GM19238 (cell line): Measurements from ENCODE around the gene KIAA0232.
"Not testable (repeated sequence)": the region's sequence is repeated elsewhere in the genome, so short reads cannot be mapped to it uniquely, and the experiment has no call there.

Source experiments
- DNase-seq: peaks from one replicate; pipeline ENCODE4 v3.0.0; 2011; ENCODE audit warnings: low spot score; ENCODE audit not compliant: insufficient read length

KIAA0232 gene

GRCh38 chr4:6900181-6900812 is 117.8 kb downstream of the KIAA0232 start:
- DNase-seq, result no peak

- DNase-seq, result no peak
Measured at GRCh38 chr4:6900956-6901355, 118.4 kb downstream of the KIAA0232 start.

DNA sequence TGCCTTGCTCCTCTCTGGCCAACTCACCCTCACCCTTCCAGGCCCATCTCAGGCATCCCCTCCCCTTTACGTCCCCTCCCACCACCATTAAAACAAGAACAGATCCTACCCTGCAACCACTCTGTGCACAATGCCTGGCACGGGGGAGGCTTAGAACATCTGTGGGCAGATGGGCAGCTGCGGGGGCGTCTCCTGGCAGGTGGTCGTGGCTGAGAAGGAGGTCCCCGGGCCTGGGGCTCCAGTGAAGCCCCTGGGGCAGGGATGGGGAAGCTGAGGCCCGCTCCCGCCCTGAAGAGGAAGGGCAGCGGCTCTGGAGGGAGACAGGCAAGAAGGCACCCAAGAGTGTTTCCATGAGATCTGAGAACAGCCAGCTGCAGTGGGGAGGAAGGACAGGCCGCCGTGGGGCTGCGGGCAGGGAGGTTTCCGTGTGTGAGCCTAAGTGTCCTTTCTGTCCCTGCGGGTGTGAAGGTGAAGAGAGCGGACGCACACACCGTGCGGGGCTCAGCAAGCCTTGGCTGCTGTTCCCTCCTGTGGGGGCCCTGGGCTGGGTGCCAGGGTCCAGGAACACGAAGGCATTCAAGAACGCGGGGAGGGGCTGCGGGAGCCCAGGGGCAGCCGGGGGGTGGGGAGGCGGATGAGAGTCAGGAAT is 119.3 kb downstream of the KIAA0232 start:
- DNase-seq, result no peak

DNA sequence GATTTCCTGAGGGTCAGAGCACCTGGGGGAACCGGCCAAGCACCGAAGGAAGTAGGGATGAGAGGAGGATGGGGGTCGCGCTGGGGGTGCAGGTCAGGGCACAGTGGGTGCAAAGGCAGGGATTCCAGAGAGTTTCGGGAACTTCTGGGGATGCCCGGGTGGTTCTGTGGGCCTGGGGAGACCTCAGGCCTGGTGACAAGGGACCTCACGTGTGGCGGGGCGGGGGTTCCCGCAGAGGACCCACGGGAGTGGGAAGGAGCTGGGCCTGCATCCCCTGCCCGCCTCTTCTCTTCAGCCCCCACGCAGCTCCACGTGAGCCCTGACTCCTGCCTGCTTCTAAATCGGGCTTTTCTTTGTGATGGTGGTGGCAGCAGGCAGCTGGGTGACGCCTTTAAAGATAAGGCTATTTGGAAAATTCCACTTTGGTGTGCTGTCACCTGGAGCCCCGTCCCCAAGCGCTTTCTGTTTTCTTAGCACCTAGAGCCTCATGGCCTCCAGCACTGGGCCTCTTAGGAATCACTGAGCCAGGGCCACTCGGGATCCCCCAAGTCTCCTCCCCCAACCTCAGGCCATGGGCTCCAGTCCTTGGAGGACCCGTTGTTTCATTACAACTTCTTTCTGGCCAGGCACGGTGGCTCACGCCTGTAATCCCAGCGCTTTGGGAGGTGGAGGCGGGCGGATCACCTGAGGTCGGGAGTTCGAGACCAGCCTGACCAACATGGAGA is 120.0 kb downstream of the KIAA0232 start:
- no peak for DNase-seq

DNA sequence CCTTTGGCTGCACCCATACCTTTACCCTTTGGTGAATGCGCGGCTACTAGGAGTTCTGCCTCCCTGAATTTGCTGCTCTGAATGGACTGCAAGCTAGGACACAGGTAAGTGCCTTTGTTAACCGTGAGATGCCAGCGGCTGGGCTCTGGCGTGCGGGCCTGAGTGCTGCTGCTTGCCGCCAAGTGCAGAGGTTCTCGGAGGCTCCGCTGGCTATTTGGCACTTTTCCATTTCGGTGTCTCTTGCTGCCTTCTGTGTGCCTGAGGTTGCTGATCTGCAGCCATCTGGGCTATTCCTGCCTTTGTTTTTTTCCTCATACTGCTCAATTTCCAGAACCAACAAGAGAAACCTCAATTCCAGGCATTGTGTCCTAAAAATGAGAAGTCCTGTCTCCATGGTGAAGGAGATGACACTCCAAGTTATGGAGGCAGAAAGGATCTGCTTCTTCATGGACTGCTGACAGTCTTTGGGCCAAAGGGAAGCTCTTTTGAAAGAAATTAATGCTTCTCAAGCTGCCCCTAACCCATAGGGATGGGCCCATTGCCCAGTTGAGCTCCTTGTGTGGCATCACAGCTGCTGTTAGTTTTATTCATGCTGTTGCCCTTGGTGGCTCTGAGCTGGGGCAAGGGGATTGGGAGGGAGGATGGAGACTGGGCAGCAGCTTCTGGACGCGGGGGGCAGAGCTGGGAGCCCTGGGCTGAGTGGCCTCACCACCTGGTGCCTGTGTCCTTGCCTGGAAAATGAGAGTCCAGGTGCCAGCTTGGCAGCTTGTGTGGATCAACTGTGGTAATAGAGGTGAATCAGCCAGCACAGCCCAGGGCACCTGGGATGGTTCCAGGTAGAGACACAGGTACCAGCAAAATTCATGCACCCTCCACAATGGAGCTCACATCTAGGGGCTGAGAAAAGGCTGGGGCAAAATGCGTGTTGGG is 123.3 kb downstream of the KIAA0232 start:
- no peak for DNase-seq

- not testable (repeated sequence) for DNase-seq
Measured at GRCh38 chr4:6906486-6906885, 124.0 kb downstream of the KIAA0232 start.

GRCh38 chr4:6907658-6908191 is 125.2 kb downstream of the KIAA0232 start:
- no peak for DNase-seq

DNA sequence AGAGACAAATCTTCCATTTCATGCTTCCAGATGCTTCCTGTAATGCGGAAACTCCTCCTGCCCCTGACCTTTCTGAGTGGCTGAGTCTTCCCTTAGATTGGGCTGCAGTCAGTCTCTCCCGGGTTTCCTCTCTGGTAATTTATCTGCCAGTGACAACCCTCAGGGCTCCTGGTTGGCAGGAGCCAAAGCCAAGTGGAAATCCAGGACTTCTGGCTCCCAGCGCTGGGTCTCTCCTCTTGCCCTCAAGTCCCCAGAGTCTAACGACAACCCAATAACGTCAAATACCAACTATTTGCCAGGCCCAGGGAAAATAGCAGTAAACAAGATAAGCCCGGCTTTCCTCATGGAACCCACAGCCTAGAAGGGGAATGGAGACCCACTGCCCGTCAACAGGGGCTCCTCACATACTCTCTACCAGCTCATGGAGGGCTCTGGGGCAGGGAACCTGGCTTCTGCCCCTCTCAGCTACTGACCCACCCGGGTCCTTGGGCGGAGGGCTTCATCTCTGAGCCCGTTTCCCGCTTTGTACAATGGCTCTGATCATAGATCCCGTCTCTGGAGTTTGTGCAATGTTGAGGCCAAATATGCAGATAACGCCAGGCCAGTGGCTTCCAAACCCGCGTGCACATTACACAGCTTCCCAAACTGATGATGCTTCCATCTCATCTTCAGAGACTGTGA is 126.0 kb downstream of the KIAA0232 start:
- no peak for DNase-seq

DNA sequence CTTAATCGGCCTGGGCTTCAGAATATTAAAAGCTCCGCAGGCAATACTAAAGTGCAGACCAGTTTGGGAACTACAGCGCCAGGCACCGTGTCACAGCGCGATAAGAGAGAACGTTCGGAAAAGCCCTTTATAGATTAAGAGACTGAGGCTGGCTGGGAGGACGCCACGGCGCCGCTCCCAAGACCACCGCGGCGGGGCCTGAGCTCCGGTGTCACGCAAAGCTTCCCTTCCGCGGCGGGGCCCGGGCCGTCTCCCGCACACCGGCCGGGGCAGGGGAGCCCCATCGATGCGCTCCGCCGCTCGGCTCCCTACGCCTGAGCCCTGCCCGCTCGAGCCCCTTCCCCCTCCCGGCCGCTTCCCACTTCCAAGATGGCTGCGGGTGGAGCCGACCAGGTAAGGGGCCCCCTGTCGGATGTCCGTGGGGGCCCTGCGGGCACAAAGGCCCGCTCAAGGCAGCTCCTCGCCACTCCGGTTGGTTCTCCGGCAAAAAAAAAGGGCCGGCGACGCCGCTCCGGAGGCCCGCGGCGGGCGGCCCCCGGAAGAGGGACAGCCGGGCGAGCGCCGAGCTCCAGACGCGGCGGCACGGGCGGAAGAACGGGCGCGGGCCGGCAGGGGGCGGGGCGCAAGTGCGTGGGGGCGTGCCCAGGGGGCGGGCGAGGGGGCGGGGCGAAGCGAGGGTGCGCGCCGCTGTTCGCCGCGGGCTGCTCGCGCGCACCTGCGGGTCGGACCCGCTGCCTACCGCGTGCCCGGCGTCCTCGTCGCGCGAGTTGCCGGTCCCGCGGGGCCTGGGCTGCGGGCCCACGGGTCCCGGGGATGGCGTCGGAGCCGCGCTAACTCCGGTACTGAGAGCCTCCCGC is 126.8 kb downstream of the KIAA0232 start, which contains the start of gene TBC1D14:
TBC1D14 (plus strand) TSS at position 714 of the 857 bp plus-strand sequence. CDS start 13,564 bp downstream, outside the sequence.
- peak; percentile 93 for DNase-seq

DNA sequence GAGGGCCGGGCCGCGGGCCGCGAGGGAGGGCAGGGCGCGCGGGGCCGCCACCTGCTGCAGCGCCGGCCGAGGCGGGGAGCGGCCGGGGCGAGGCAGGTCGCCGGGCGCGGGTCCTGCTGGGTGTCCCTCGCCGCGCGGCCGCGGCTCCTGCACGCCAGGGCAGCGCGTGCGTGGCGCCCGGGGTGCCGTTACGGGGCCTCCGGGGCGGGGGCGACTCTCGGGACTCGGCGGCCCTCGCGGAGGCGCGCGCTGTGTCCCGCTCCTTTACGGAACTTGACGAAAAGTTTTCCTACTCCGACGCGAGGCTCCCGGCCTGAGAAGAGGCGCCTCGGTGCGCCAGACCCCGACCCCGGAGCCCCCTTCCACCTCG is 127.4 kb downstream of the KIAA0232 start:
- no peak for DNase-seq

DNA sequence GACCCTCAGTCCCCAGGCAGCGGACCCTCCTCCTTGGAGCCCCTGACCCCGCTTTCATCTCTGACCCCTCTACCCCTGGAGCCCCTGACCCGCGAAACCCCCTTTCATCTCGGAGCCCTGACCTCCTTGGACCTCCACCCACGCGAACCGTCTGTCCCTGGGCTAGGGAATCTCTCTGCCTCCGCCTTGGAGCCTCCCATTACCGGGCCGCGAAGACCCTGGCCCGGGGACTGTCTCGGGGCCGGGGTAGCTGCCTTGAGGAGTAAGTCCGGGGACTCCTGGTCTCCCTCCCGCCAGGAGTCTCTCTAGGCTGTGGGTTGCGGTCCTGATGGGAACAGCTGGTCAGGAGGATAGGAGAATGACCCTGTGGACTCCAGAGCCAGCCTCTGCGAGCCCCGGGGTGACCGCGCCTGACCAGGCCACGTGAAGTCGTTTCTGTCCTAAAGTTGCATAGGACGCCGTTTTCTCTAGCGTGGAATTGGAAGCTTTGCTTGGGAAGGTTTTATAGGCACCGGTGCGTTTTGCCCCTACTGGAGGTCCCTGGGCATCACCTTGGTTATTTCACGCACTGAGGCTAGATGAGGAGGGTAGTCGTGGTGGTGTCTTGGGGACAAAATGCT is 127.9 kb downstream of the KIAA0232 start:
- no peak for DNase-seq

DNA sequence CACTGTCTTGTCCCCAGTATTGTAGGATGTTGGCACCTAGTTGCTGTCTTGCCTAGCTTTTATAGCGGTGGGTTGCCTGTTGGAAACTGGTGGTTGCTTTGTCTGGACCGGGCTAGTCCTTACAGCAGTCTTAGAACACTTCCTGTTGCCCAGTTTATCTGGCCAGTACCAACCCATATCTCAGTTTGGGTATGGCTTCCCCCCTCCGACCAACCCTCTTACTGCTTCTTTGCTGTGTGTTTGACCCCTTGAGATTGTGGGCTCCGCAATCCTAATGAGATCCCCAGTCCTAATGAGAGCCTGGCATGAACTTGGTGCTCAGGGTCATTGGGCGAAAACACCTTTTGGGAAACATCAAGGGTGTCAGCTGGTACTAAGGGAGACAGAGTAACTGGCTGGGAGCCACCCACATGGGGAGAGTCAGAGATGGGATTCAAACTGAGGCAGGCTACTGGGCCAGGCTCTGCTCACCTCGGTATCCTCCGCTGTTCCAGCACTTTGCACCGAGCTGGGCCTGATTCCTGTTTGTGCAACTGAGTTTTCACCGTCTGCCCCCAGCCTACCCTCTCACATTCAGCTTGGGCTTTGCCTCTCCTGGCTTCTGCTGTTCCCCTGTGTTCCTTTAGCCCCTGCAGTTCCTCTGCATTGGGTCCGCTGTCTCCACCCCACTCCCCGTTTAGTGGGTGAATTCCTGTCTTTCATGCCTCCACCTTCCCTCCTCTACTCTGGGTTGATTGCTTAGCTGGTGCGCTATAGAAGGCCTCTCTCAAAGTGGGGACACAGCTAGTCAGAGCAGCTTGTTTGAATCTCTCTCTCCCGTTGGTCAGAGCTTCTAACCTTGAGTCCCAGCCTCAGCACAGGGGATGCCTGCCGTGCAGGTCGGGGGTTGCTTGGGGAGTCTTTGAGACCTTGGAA is 128.7 kb downstream of the KIAA0232 start:
- no peak for DNase-seq

GRCh38 chr4:6911917-6912316 is 129.4 kb downstream of the KIAA0232 start:
- DNase-seq, result not testable (repeated sequence)

DNA sequence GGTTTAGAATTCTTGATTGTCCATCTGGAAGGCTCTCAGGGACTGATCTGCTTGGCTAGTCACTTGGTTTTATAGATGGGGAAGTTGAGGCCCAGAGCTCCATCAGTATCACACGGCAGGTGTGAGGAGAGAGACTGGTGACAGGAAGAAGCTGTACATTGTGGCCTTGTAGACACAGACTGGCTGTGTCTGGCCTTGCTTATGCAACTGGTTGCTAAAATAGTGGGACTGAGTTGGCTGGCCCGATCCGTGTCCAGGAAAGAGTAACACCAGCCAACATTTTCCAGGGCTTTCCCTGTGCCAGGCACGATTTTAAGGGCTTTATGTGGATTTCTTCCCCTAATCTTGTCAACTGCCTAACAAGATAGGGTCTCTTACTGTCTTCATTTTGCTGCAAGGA is 129.9 kb downstream of the KIAA0232 start:
- DNase-seq, result no peak

- DNase-seq, result no peak
Measured at GRCh38 chr4:6913350-6913905, 130.9 kb downstream of the KIAA0232 start.

- DNase-seq, result no peak
Measured at GRCh38 chr4:6914448-6914847, 131.9 kb downstream of the KIAA0232 start.

DNA sequence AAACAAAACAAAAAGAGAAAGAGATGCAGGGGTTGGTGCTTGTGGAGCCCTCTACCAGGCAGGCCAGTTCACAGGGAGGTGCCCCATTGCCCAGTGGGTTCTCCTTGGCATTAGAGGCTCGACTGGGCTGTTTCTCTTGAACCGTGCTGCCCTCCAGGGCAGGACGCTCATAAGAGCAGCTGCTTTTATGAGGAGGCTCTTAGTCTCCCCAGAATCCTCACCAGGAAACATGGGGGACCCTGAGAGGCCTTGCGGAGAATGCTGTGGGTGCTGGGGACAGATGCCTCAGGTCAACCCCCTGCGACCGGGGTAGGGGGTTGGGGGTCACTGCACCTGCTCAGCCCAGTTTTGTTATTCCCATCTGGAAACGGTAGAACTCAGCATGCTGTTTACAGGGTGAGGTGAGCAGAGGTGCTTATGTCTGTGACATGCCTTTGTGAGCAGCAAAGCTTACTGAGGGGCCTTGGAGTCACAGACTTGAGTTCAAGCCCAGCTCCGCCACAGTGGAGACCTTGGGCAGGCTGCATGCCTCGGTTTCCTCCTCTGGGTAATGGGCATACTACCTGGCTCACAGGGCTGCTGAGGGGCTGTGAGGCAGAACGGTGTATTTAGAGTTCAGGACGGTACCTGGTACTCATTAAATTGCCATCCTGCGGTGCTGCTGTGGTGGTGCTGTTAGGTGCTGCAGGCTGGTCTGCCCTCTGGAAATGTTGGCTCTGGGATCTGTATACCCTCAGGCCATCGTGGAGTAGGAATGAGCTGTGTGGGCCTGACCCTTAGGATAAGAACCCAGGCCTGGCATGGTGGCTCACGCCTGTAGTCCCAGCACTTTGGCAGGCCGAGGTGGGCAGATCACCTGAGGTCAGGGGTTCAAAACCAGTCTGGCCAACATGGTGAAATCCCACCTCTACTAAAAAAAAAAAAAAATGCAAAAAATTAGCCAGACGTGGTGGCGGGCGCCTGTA is 132.8 kb downstream of the KIAA0232 start:
- DNase-seq, result no peak
